Activated naive CD4-positive, alpha-beta T cell treated with anti-CD3 and anti-CD28 coated beads, Interleukin-2, amount 50 U/mL, for 16 hours (primary cell): ENCODE results near the gene SRM.
"Not testable (repeated sequence)": the region's sequence is repeated elsewhere in the genome, so short reads cannot be mapped to it uniquely, and the experiment has no call there.

Experiments
- DNase-seq: peaks from one replicate; pipeline ENCODE4 v3.0.0-alpha.2; 2020

SRM gene

GRCh38 chr1:11059968-11060830 is at the start of gene SRM:
SRM (minus strand) TSS chr1:11060018; CDS start chr1:11059943, 75 bp downstream.
- DNase-seq: peak; percentile 95

GRCh38 chr1:11109047-11109760 is 49.4 kb upstream of the SRM start:
- DNase-seq: no peak

GRCh38 chr1:11107599-11107998 is 47.8 kb upstream of the SRM start:
- no peak for DNase-seq

GRCh38 chr1:11105586-11105985 is 45.8 kb upstream of the SRM start:
- DNase-seq: no peak

- DNase-seq: no peak
Observed at GRCh38 chr1:11101347-11101746, 41.5 kb upstream of the SRM start.

GRCh38 chr1:11100806-11101205 is 41.0 kb upstream of the SRM start:
- DNase-seq: not testable (repeated sequence)

DNA sequence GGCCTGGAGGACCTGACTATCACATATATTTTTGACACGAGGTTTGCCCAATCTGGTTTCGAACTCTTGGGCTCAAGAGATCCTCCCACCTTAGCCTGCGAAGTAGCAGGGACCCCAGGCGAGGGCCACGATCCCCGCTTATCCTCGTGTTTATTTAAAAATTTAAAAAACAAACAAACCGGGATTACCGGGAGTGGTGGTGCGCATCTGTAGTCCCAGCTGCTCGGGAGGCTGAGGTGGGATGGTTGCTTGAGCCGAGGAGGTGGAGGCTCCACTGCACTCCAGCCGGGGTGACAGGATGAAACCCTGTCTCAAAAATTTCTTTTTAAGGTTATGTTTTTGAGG is 40.3 kb upstream of the SRM start:
- DNase-seq: no peak

- DNase-seq: peak; percentile 95
Observed at GRCh38 chr1:11099310-11100148, 39.7 kb upstream of the SRM start, which contains the start of gene EXOSC10. EXOSC10 (minus strand) TSS chr1:11099869; CDS start chr1:11099831, 38 bp downstream.

GRCh38 chr1:11098931-11099309 is 39.1 kb upstream of the SRM start:
- DNase-seq: no peak

GRCh38 chr1:11083784-11084183 is 24.0 kb upstream of the SRM start:
- not testable (repeated sequence) for DNase-seq

DNA sequence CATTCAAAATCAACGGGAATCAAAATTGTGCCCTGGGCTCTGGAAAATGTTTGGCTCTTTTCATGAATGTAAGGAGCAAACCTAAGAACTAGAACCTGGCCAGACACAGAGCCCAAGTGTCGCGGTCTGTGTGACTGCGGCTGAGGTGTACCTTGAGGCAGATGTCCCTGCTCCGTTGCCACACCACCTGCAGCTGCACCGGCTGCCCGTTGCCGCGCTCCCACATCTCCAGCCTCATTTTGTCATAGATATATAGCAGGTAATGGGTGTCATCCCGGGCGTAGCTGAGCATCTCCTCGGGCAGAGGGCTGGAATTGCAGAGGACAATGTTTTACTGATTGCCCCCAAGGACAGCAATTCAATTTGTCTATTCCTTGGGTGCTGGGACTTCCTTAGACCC is 21.1 kb upstream of the SRM start:
- no peak for DNase-seq

GRCh38 chr1:11078631-11079030 is 18.8 kb upstream of the SRM start:
- no peak for DNase-seq

- not testable (repeated sequence) for DNase-seq
Observed at GRCh38 chr1:11073398-11073797, 13.6 kb upstream of the SRM start.

- DNase-seq: no peak
Observed at GRCh38 chr1:11072216-11072917, 12.5 kb upstream of the SRM start.

DNA sequence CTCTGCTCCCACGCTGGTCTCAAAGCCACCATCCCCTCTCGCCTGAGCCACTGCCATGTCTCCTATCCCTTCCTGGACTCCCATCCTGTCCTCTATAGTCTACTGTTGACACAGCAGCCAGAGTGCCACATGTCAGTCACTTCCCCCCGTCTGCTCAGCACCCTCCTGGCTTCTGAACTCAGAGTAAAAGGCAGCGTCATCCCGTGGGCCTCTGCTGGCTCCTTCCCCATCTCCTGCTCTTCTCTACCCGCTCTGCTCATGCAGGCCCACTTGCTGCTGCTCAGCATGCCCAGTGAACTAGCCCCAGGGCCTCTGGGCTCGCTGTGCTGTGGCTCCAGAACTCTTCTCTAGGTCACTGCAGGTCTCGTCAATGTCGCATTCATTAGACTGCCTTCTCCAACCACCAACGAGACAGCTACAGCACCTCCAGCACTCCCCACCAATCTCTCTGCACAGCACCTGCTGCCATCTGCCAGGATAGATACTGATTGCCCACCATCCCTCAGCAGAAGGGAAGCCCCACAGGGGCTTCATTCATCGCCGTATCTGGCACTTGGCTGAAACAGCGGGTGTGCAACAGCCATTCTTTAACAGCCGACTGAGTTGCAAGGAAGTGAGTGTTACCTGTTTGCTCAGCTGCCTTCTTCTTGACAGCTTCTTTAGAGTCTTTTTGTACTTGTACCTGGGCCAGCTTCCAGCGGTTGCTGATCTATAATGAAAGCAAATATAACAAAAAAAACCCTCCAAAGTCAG is 11.8 kb upstream of the SRM start:
- DNase-seq: no peak

DNA sequence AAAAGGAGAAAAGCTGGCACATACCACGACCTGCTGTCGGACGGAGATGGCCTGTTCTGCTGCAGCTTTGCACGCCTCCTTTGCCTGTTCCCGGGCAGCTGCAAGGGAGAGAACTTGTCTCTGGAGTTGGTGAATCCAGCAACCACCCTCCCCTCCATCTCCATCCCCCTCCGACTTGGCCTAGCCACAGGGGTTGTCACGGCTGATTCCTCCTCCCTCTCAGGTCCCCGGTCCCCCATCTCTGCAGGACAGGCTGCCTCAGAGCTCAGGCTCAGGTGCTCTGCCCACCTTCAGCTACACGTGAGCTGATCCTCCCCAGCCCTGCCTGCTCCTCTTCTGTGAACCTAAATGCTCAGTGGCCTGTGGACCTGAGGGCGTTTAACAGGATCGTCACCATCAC is 11.1 kb upstream of the SRM start:
- DNase-seq: no peak

GRCh38 chr1:11068600-11069473 is 9.0 kb upstream of the SRM start:
- DNase-seq: no peak

- DNase-seq: no peak
Observed at GRCh38 chr1:11067716-11068599, 8.1 kb upstream of the SRM start.

DNA sequence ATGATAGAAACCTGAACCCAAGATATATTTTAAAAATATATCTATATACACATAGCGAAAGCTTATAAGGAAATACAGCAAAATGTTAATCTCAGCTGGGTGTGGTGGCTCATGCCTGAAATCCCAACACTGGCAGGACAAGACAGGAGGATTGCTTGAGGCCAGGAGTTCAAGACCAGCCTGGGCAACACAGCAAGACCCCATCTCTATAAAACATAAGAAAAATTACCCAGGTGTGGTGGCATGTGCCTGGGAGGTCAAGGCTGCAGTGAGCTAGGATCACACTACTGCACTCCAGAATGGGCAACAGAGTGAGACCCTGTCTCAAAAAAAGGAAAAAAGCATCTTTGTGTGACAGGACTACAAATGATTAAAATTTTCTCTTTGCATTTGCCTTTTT is 6.0 kb upstream of the SRM start:
- no peak for DNase-seq

- DNase-seq: no peak
Observed at GRCh38 chr1:11064942-11065341, 5.1 kb upstream of the SRM start.
